ENCODE results near the gene CFAP73. TPM values are rescaled to one million over a fixed set of nuclear protein-coding genes. Genes with fewer than 3 reads are reported as not detected.
A peak's percentile ranks its signal among the peaks of the same experiment; 100 is the strongest.

CFAP73 gene
- 7.3 TPM for total RNA-seq
- long read RNA-seq, transcript CFAP73-201 (8 exons, 1,514 nt) = major isoform, 5 of 16 reads
- long read RNA-seq, partial matches to known transcripts = 2 of 16 reads
- long read RNA-seq, other reads (novel, unspliced or antisense) = 9 of 16 reads

DNA sequence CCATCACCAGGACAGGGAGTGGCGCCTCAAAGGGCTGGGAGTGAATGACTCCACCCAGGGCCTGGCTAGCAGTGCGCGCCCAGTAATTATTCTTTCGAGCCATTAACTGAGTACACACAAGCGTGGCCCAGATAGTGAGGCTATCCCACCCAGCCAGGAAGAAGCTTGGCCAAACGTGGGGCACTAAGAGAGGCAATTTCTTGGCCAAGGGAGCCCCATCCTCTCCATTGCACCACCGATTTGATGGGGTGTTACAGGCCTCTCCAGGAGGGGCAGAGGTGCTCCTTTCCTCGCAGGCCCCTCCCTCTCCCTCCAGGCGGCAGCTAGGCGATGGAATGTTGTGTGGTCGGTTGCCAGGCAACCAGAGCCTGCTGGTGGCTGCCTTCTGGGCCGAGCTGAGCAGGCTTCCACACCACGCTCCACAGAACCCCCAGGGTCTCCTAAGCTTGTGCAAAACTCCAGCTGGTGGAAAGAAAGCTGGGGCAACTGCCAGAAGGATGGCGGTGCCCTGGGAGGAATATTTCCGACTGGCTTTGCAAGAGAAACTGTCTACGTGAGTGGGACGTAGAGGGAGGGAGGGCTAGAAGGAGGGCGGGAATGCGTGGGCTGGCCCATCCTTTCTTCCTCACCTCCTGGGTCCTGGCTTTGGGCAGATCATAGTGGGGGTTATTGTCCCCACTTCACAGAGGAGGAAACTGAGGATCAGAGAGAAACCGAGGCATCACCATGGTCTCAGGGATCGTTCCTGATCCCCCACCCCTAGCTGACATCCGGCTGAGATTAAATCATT lies at the start of gene CFAP73:
Gene CFAP73 (plus strand): TSS at position 364 of the 790 bp plus-strand sequence. CDS start 134 bp downstream, at position 498.
- Histone ChIP-seq H3K4me3 (no peak within 1 kb of the TSS), H3K9me3 (no peaks in the 10 kb centered on the region), H3K27me3 (ENCODE audit: low read depth) (peaks cover 41% of the 10 kb centered on the region), H3K4me1 (peaks cover 23% of the 10 kb centered on the region), H3K27ac (no peak within 1 kb of the TSS), H3K36me3 (no peaks in the 10 kb centered on the region)
- DNase-seq = peak; percentile 72
- ATAC-seq = peak; percentile 69 to 79
- intact Hi-C loops (cut with DNase I) = no loop called here
- TF ChIP-seq CTCF (IDR thresholded peaks at IDR 0.05) = no peak

- H3K9me3 ChIP-seq = no peaks in the 10 kb centered on the region
- intact Hi-C loops (cut with DNase I) = no loop called here
- DNase-seq = no peak
- TF ChIP-seq CTCF (IDR thresholded peaks at IDR 0.05) = no peak
- peaks cover 10% of the 10 kb centered on the region for H3K4me1 ChIP-seq
- peaks cover 23% of the 10 kb centered on the region for H3K27me3 ChIP-seq (ENCODE audit: low read depth)
- no peaks in the 10 kb centered on the region for H3K36me3 ChIP-seq
- no peak overlapping the region for H3K4me3 ChIP-seq
- no peak overlapping the region for H3K27ac ChIP-seq
- ATAC-seq = no peak
Measured at GRCh38 chr12:113099764-113100163, 49.8 kb upstream of the CFAP73 start.

DNA sequence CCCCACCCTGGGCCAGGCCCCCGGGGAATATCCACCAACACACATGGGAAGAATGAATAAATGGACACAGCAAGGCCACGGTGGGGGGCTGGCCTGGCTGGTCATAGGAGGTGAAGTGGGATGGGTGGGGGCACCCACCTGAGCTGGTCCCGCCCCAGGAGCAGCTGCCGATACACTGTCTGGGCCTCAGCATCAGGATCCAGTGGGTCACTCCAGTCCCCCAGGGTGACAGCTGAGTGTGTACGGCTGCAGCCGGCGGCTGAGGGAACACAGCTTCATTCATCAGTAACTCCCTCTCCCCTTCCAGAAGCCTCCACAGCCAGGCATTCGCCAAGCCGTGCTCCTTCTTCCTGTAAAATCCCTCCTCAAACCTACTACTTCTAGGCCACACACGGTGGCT lies 47.8 kb upstream of the CFAP73 start:
- Histone ChIP-seq H3K36me3 (no peaks in the 10 kb centered on the region), H3K27ac (no peak overlapping the region), H3K9me3 (no peaks in the 10 kb centered on the region), H3K27me3 (ENCODE audit: low read depth) (peaks cover 33% of the 10 kb centered on the region), H3K4me3 (no peak overlapping the region), H3K4me1 (peaks cover 10% of the 10 kb centered on the region)
- no peak for DNase-seq
- intact Hi-C loops (cut with DNase I) = no loop called here
- no peak for ATAC-seq
- no peak for TF ChIP-seq CTCF (IDR thresholded peaks at IDR 0.05)

- Histone ChIP-seq H3K4me3 (no peak overlapping the region), H3K4me1 (peaks cover 10% of the 10 kb centered on the region), H3K9me3 (no peaks in the 10 kb centered on the region), H3K27me3 (ENCODE audit: low read depth) (peaks cover 31% of the 10 kb centered on the region), H3K36me3 (no peaks in the 10 kb centered on the region), H3K27ac (no peak overlapping the region)
- intact Hi-C loops (cut with DNase I) = no loop called here
- no peak for DNase-seq
- TF ChIP-seq CTCF (IDR thresholded peaks at IDR 0.05) = no peak
- no peak for ATAC-seq
Measured at GRCh38 chr12:113102811-113103210, 46.7 kb upstream of the CFAP73 start.

GRCh38 chr12:113103756-113104450 lies 45.6 kb upstream of the CFAP73 start:
- ATAC-seq (peak; percentile 80), DNase-seq (peak; percentile 64)
- no peaks in the 10 kb centered on the region for H3K36me3 ChIP-seq
- intact Hi-C loops (cut with DNase I) = no loop called here
- no peaks in the 10 kb centered on the region for H3K4me1 ChIP-seq
- TF ChIP-seq CTCF (IDR thresholded peaks at IDR 0.05) = no peak
- H3K9me3 ChIP-seq = no peaks in the 10 kb centered on the region
- no peak overlapping the region for H3K27ac ChIP-seq
- peaks cover 27% of the 10 kb centered on the region for H3K27me3 ChIP-seq (ENCODE audit: low read depth)
- H3K4me3 ChIP-seq = peak overlapping the region; percentile 32

All from lower lobe of right lung (tissue), 2 donors.